HUES48 (cell line): ENCODE measurements around the gene D2HGDH.
"Not testable (repeated sequence)": the region's sequence is repeated elsewhere in the genome, so short reads cannot be mapped to it uniquely, and the experiment has no call there.

Experiments used
- H3K27ac ChIP-seq: one replicate; pipeline ENCODE4 v1.7.0; 2013; ENCODE audit warnings: low read depth, low read length, inconsistent platforms
- H3K27me3 ChIP-seq: 2 replicates; pipeline ENCODE4 v1.6.1; 2013; ENCODE audit warnings: mild to moderate bottlenecking, low read length; ENCODE audit not compliant: control insufficient read depth, insufficient read depth
- H3K36me3 ChIP-seq: 2 replicates; pipeline ENCODE4 v1.6.1; 2013; ENCODE audit warnings: low read length; ENCODE audit not compliant: control insufficient read depth, insufficient read depth
- H3K4me1 ChIP-seq: 2 replicates; pipeline ENCODE4 v1.6.1; 2013; ENCODE audit warnings: mild to moderate bottlenecking, low read length; ENCODE audit not compliant: control insufficient read depth, insufficient read depth
- H3K4me3 ChIP-seq: 2 replicates; pipeline ENCODE4 v1.5.1; 2013; ENCODE audit warnings: mild to moderate bottlenecking, low read depth, low read length
- H3K9ac ChIP-seq: 2 replicates; pipeline ENCODE4 v1.6.1; 2013; ENCODE audit warnings: mild to moderate bottlenecking, low read depth, low read length, moderate library complexity
- H3K9me3 ChIP-seq: 2 replicates; pipeline ENCODE4 v1.6.1; 2013; ENCODE audit warnings: low read length; ENCODE audit not compliant: control insufficient read depth, insufficient read depth

D2HGDH gene

DNA sequence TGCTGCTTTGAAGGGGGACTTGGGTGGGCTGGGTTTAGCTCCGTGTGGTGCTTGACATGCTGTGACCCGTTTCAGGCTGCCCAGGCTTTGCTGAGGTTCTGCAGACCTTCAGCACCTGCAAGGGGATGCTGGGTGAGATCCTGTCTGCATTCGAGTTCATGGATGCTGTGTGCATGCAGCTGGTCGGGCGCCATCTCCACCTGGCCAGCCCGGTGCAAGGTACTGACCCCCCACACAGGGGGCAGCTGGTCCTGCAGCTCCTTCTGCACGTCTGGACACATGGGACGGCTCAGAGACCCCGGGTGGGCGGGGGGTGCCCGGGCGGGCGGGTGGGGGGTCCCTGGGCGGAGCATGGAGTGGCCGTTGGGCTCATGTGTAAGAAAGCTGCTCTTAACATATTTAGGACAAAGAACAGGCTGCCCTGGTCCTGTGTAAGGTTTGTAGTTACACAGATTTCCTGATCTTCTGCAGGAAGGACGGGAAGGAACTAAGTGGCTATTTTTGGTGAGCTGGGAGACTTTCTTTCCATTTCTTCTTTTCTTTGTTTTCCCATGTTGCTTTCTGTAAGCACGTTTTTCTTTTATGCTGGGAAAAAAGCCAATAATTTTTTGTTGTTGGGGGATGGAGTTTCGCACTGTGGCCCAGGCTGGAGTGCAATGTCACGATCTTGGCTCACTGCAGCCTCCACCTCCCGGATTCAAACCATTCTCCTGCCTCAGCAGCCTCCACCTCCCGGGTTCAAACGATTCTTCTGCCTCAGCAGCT lies 15.8 kb downstream of the D2HGDH start:
- no peaks in the 10 kb centered on the region for H3K27me3 ChIP-seq
- H3K9ac ChIP-seq, result no peak overlapping the region
- no peak overlapping the region for H3K4me3 ChIP-seq
- no peak overlapping the region for H3K27ac ChIP-seq
- peaks cover 6% of the 10 kb centered on the region; the same call in 1 of the 2 replicates for H3K36me3 ChIP-seq
- H3K4me1 ChIP-seq, result no peaks in the 10 kb centered on the region
- H3K9me3 ChIP-seq, result no peaks in the 10 kb centered on the region

DNA sequence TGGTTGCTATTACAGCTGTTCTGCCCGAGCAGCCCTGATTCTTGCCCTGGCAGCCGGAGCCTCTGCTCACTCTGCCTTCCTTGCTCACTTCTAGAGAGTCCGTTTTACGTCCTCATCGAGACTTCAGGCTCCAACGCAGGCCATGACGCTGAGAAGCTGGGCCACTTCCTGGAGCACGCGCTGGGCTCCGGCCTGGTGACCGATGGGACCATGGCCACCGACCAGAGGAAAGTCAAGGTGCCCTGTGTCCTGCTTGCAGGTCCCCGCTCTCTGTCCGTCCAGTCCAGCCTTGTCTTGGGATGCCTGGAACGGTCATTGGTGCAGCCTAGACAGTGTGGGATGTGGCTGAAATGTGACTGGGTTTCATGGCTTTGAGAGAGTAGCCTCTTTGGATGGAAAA lies 16.7 kb downstream of the D2HGDH start:
- Histone ChIP-seq H3K36me3 (peaks cover 4% of the 10 kb centered on the region; the same call in 1 of the 2 replicates), H3K27me3 (no peaks in the 10 kb centered on the region), H3K27ac (no peak overlapping the region), H3K4me3 (no peak overlapping the region), H3K9me3 (no peaks in the 10 kb centered on the region), H3K9ac (no peak overlapping the region), H3K4me1 (no peaks in the 10 kb centered on the region)

DNA sequence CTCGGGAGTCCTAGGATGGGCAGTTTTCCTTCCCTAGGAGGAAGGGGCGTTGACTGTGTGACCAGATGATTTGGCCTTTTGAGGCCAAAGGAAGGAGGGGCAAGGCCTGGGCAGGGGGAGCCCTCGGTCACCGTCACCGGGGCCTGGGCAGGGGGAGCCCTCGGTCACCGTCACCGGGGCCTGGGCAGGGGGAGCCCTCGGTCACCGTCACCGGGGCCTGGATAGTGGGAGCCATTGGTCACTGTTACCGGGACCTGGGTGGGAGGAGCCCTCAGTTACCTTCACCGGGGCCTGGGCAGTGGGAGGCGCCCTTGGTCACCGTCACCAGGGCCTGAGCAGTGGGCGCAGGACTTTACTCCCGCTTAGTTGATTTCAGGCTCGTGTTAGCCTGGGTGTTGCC lies 17.3 kb downstream of the D2HGDH start:
- H3K4me3 ChIP-seq, result no peak overlapping the region
- no peaks in the 10 kb centered on the region for H3K4me1 ChIP-seq
- H3K9me3 ChIP-seq, result no peaks in the 10 kb centered on the region
- no peak overlapping the region for H3K27ac ChIP-seq
- H3K9ac ChIP-seq, result no peak overlapping the region
- no peaks in the 10 kb centered on the region for H3K27me3 ChIP-seq
- H3K36me3 ChIP-seq, result peaks cover 6% of the 10 kb centered on the region; the same call in 1 of the 2 replicates

DNA sequence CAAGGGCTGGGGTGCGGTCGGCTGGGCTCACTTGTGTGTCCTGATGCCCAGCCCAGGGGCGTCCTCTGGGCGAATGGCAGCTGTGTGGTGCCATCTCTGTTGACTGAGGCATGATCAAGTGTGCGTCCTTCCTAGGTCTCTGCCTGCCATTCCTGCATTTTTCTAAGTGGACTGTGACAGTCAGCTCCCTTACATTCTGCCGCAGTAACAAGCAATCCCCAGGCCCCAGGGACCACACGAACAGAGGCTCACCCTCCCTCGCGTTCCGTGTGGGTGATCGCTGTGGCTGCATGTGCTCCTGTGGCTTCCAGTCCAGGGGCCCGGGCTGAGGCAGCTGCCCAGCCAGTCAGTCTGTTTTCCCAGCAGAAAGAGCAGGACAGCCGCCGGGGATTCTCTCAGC lies 17.8 kb downstream of the D2HGDH start:
- H3K4me3 ChIP-seq, result no peak overlapping the region
- H3K36me3 ChIP-seq, result peaks cover 6% of the 10 kb centered on the region; the same call in 1 of the 2 replicates
- no peaks in the 10 kb centered on the region for H3K4me1 ChIP-seq
- H3K27ac ChIP-seq, result no peak overlapping the region
- H3K27me3 ChIP-seq, result no peaks in the 10 kb centered on the region
- no peak overlapping the region for H3K9ac ChIP-seq
- H3K9me3 ChIP-seq, result no peaks in the 10 kb centered on the region

DNA sequence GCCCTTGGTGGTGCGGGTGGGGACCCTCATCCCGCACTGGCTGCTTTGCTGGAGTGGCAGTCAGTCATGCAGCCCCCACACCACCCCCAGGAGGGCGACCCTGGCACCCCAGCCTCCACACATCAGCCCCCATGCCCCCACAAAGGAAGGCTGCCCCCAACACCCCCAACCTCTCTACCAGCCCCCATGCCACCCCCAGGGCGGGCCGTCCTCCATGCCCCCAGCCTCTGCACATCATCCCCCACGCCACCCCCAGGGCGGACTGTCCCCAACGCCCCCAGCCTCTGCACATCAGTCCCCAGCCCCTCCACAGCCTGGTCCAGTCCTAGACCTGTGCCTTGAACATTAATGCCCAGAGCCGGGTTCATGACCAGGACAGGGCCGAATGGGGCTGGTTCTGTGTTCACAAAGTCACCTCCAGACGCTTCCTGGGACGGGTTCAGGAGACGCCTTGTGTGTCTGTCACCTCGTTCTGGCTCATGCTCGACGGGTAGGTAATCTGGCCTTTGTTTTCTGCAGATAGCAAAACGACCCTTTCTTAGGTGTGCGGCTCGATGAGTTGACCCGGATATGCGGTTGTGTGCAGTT lies 18.4 kb downstream of the D2HGDH start:
- Histone ChIP-seq H3K27ac (no peak overlapping the region), H3K27me3 (no peaks in the 10 kb centered on the region)

DNA sequence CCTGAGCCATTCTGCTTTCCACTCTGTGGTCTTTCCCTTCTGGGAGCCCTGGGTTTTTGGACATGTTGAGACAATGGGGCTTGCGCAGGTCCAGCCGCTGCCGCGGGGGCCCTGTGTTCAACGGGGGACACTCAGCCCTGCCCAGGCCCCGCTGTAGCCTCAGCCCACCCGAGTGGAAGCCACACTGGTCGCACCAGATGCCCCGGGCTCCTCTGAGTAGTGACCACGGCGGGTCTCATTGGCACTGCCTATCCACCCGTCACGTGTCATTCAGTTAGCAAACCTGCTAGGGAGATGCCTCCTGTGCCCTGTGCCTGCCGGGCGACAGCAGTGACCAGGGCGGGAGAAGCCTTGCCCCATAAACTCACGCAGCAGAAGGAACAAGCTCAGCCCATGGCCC lies 19.1 kb downstream of the D2HGDH start:
- Histone ChIP-seq H3K36me3 (peaks cover 6% of the 10 kb centered on the region; the same call in 1 of the 2 replicates), H3K27me3 (no peaks in the 10 kb centered on the region), H3K9me3 (no peaks in the 10 kb centered on the region), H3K4me1 (no peaks in the 10 kb centered on the region), H3K4me3 (no peak overlapping the region), H3K27ac (no peak overlapping the region), H3K9ac (no peak overlapping the region)

More for the DNA sequence above, 18.4 kb downstream of the D2HGDH start:
- H3K4me3 ChIP-seq, result no peak overlapping the region
- no peak overlapping the region for H3K9ac ChIP-seq
- peaks cover 6% of the 10 kb centered on the region; the same call in 1 of the 2 replicates for H3K36me3 ChIP-seq
- no peaks in the 10 kb centered on the region for H3K4me1 ChIP-seq
- no peaks in the 10 kb centered on the region for H3K9me3 ChIP-seq

DNA sequence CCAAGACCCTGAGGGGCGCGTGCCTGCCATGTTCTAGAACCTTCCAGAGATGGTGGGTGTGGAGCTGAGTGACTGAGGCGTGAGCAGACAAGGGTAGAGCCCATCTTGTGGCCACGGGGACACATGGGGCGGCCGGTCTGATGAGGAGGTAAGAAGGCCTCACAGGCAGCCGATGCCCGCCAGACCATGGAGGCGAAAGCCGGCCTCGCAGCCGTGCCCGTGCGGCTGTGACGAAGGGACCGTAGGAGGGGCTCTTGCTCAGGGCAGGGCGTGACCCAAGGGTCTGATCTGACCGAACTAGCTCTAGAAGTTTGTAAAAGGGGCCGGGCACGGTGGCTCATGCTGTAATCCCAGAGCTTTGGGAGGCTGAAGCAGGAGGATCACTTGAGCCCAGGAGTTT lies 19.6 kb downstream of the D2HGDH start:
- Histone ChIP-seq H3K9ac (no peak overlapping the region), H3K36me3 (peaks cover 6% of the 10 kb centered on the region; the same call in 1 of the 2 replicates), H3K9me3 (no peaks in the 10 kb centered on the region), H3K4me1 (no peaks in the 10 kb centered on the region), H3K4me3 (no peak overlapping the region), H3K27me3 (no peaks in the 10 kb centered on the region), H3K27ac (no peak overlapping the region)

DNA sequence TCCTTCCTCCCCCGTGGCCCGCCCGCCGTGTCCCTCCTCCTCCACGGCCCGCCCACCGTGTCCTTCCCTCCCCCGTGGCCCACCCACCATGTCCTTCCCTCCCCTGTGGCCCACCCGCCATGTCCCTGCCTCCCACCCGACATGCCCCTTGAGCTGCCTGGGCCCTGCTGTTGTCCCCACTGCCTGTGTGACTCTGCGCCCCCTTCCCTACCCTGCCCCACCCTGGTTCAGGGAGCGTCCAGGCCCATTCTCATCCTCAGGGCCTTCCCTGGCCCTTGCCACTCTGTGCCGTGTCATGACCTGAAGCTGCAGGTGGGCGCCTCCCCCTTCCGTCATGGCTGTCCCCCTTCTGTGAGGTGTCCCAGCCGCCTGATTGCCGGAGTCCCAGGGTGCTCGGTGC lies 20.7 kb downstream of the D2HGDH start:
- Histone ChIP-seq H3K9ac (no peak overlapping the region), H3K4me1 (no peaks in the 10 kb centered on the region), H3K36me3 (peaks cover 10% of the 10 kb centered on the region; the same call in 1 of the 2 replicates), H3K27me3 (no peaks in the 10 kb centered on the region), H3K9me3 (no peaks in the 10 kb centered on the region), H3K27ac (no peak overlapping the region), H3K4me3 (no peak overlapping the region)

DNA sequence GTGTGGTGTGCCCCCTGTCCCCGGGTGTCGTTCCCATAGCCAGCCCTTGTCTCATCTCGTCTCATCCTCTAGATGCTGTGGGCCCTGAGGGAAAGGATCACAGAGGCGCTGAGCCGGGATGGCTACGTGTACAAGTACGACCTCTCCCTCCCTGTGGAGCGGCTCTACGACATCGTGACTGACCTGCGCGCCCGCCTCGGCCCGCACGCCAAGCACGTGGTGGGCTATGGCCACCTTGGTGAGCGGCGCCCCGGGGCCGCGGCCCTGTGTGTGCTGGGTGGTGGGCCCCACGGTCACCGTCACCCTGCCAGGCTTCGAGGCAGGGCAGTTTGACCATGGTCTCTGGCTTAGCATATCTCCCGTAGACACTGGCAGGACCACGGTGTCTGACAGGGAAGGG lies 21.3 kb downstream of the D2HGDH start:
- Histone ChIP-seq H3K4me1 (no peaks in the 10 kb centered on the region), H3K36me3 (peaks cover 10% of the 10 kb centered on the region; the same call in 1 of the 2 replicates), H3K9me3 (no peaks in the 10 kb centered on the region), H3K4me3 (no peak overlapping the region), H3K27ac (no peak overlapping the region), H3K27me3 (no peaks in the 10 kb centered on the region), H3K9ac (no peak overlapping the region)

DNA sequence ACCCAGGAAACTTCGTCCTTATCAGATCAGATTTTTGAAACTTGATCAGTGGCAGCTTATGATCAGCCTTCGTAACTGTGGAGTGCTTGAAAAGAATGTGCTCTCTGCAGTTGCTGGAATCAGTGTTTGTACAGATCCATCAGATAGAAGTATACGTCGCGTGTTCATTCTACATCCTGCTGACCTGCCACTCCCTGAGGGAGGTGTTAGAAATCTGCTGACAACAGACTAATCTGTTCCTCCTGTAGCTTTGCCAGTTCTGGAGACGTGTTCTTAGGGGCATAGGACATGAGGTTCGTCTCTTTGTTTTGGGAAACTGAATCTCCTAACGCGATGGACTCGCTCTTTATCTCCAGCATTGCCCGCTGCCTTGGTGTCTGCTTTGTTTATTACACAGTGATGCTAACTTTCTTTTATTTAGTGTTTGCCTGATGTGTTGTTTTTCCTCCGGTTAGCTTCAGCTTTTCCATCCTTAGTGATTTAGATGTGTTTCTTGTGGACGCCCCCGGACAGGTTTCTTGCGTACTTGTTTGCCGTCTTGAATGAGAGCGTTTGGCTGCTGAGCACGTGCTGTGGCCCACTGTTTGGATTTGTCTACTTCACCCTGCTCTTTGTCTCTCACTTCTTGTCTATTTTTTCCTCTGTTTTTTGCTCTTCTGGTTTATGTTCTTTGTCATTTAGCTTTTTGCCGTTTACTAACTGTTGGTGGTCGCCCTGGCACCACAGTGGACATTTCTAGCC lies 24.8 kb downstream of the D2HGDH start:
- no peaks in the 10 kb centered on the region; the same call in 1 of the 2 replicates for H3K4me1 ChIP-seq
- H3K27me3 ChIP-seq, result no peaks in the 10 kb centered on the region
- H3K9me3 ChIP-seq, result no peaks in the 10 kb centered on the region
- H3K27ac ChIP-seq, result no peak overlapping the region
- no peak overlapping the region for H3K4me3 ChIP-seq
- H3K9ac ChIP-seq, result no peak overlapping the region
- H3K36me3 ChIP-seq, result peaks cover 10% of the 10 kb centered on the region; the same call in 1 of the 2 replicates

DNA sequence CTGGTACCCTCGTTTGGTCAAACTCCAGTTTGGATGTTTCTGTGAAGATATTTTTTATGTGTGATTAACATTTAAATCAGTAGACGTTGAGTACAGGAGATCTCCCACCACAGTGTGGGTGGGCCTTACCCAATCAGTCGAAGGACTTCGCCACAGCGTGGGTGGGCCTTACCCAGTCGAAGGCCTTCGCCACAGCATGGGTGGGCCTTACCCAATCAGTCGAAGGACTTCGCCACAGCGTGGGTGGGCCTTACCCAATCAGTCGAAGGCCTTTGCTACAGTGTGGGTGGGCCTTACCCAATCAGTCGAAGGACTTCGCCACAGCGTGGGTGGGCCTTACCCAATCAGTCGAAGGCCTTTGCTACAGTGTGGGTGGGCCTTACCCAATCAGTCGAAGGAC lies 25.5 kb downstream of the D2HGDH start:
- H3K9me3 ChIP-seq, H3K27ac ChIP-seq, H3K27me3 ChIP-seq, H3K9ac ChIP-seq, H3K4me3 ChIP-seq, H3K4me1 ChIP-seq: not testable (repeated sequence)
- peaks cover 10% of the 10 kb centered on the region; the same call in 1 of the 2 replicates for H3K36me3 ChIP-seq
